ENCODE data around the gene MARF1.
"Not testable (repeated sequence)": the region's sequence is repeated elsewhere in the genome, so short reads cannot be mapped to it uniquely, and the experiment has no call there.

Gene MARF1

GRCh38 chr16:15570666-15571065, 72.3 kb downstream of the MARF1 start:
- not testable (repeated sequence) for DNase-seq (ENCODE audit: low spot score)
- WGBS, 2 donors (ENCODE audit: extremely low coverage in 2 of 2, insufficient read length in 2 of 2, insufficient replicate concordance in 1 of 2), result no CpG with 5 or more reads among the region's 4 CpGs

GRCh38 chr16:15567823-15568222, 75.1 kb downstream of the MARF1 start:
- Histone ChIP-seq H3K14ac (ENCODE audit: low read length) (no peak overlapping the region), H2BK5ac (ENCODE audit: low read length) (no peak overlapping the region), H2AK5ac (ENCODE audit: low read depth, low read length) (no peak overlapping the region), H3K23ac (ENCODE audit: low read depth, low read length, poor library complexity) (no peak overlapping the region), H2BK12ac (ENCODE audit: low read length) (no peak overlapping the region), H3K27ac (replicated peaks; ENCODE audit: low read length) (no peak overlapping the region), H3K4me3 (ENCODE audit: low read length in 2 of 2) (no peak overlapping the region), H3K4me1 (ENCODE audit: control insufficient read depth in 2 of 2, insufficient read depth in 1 of 2, low read depth in 1 of 2, low read length in 2 of 2) (peaks cover 0 to under 1% of the 10 kb centered on the region in 2 donors), H3K18ac (ENCODE audit: low read length) (no peak overlapping the region), H3K27me3 (ENCODE audit: control insufficient read depth in 3 of 3, insufficient read depth in 3 of 3, low read depth in 1 of 3, low read length in 3 of 3) (no peaks in the 10 kb centered on the region), H2AFZ (ENCODE audit: low read length) (no peak overlapping the region), H2BK120ac (ENCODE audit: low read depth, low read length) (no peak overlapping the region), H3K4ac (ENCODE audit: low read length) (no peak overlapping the region), H3K79me1 (ENCODE audit: low read depth, low read length) (no peaks in the 10 kb centered on the region), H4K91ac (ENCODE audit: low read depth, low read length, poor library complexity) (no peak overlapping the region), H3K4me2 (ENCODE audit: insufficient read depth, low read length, poor library complexity, severe bottlenecking) (no peak overlapping the region), H3K36me3 (replicated peaks in 1 of 2; ENCODE audit: control insufficient read depth in 2 of 2, insufficient read depth in 2 of 2, low read length in 2 of 2) (peaks cover 0 to 8% of the 10 kb centered on the region in 2 donors), H3K9ac (ENCODE audit: low read depth, low read length, poor library complexity) (no peak overlapping the region), H3K9me3 (replicated peaks in 1 of 2; ENCODE audit: control insufficient read depth in 2 of 2, insufficient read depth in 1 of 2, low read depth in 1 of 2, low read length in 2 of 2) (peaks cover 0 to 3% of the 10 kb centered on the region in 2 donors), H4K8ac (ENCODE audit: low read depth, low read length) (no peak overlapping the region), H2BK15ac (ENCODE audit: low read length) (no peak overlapping the region)
- DNase-seq (ENCODE audit: low spot score), result no peak
- WGBS, 2 donors (ENCODE audit: extremely low coverage in 2 of 2, insufficient read length in 2 of 2, insufficient replicate concordance in 1 of 2), result no CpG with 5 or more reads among the region's 5 CpGs

More at GRCh38 chr16:15570666-15571065, 72.3 kb downstream of the MARF1 start:
- H3K23ac ChIP-seq (ENCODE audit: low read depth, low read length, poor library complexity); H2BK15ac ChIP-seq (ENCODE audit: low read length); H3K9me3 ChIP-seq (replicated peaks in 1 of 2; ENCODE audit: control insufficient read depth in 2 of 2, insufficient read depth in 1 of 2, low read depth in 1 of 2, low read length in 2 of 2); H2AFZ ChIP-seq (ENCODE audit: low read length); H3K9ac ChIP-seq (ENCODE audit: low read depth, low read length, poor library complexity); H3K4me3 ChIP-seq (ENCODE audit: low read length in 2 of 2); H2BK120ac ChIP-seq (ENCODE audit: low read depth, low read length); H2AK5ac ChIP-seq (ENCODE audit: low read depth, low read length); H3K18ac ChIP-seq (ENCODE audit: low read length); H3K4me2 ChIP-seq (ENCODE audit: insufficient read depth, low read length, poor library complexity, severe bottlenecking); H3K4ac ChIP-seq (ENCODE audit: low read length); H3K36me3 ChIP-seq (replicated peaks in 1 of 2; ENCODE audit: control insufficient read depth in 2 of 2, insufficient read depth in 2 of 2, low read length in 2 of 2); H4K91ac ChIP-seq (ENCODE audit: low read depth, low read length, poor library complexity); H3K14ac ChIP-seq (ENCODE audit: low read length); H3K79me1 ChIP-seq (ENCODE audit: low read depth, low read length); H3K27ac ChIP-seq (replicated peaks; ENCODE audit: low read length); H2BK12ac ChIP-seq (ENCODE audit: low read length); H3K27me3 ChIP-seq (ENCODE audit: control insufficient read depth in 3 of 3, insufficient read depth in 3 of 3, low read depth in 1 of 3, low read length in 3 of 3); H3K4me1 ChIP-seq (ENCODE audit: control insufficient read depth in 2 of 2, insufficient read depth in 1 of 2, low read depth in 1 of 2, low read length in 2 of 2); H2BK5ac ChIP-seq (ENCODE audit: low read length); H4K8ac ChIP-seq (ENCODE audit: low read depth, low read length): not testable (repeated sequence)

- H3K36me3 ChIP-seq (replicated peaks in 1 of 2; ENCODE audit: control insufficient read depth in 2 of 2, insufficient read depth in 2 of 2, low read length in 2 of 2), result peaks cover 0 to 8% of the 10 kb centered on the region in 2 donors
- no peak overlapping the region for H3K18ac ChIP-seq (ENCODE audit: low read length)
- H3K9ac ChIP-seq (ENCODE audit: low read depth, low read length, poor library complexity), result no peak overlapping the region
- H3K27ac ChIP-seq (replicated peaks; ENCODE audit: low read length), result no peak overlapping the region
- no peak overlapping the region for H4K91ac ChIP-seq (ENCODE audit: low read depth, low read length, poor library complexity)
- no peak overlapping the region for H3K4ac ChIP-seq (ENCODE audit: low read length)
- no peak overlapping the region for H2BK120ac ChIP-seq (ENCODE audit: low read depth, low read length)
- no peak overlapping the region for H3K4me3 ChIP-seq (ENCODE audit: low read length in 2 of 2)
- H3K79me1 ChIP-seq (ENCODE audit: low read depth, low read length), result no peaks in the 10 kb centered on the region
- no peak overlapping the region for H2AFZ ChIP-seq (ENCODE audit: low read length)
- H3K9me3 ChIP-seq (replicated peaks in 1 of 2; ENCODE audit: control insufficient read depth in 2 of 2, insufficient read depth in 1 of 2, low read depth in 1 of 2, low read length in 2 of 2), result peaks cover 3% of the 10 kb centered on the region in 2 donors
- no peak overlapping the region for H3K14ac ChIP-seq (ENCODE audit: low read length)
- no peak overlapping the region for H2AK5ac ChIP-seq (ENCODE audit: low read depth, low read length)
- no peak overlapping the region for H3K4me2 ChIP-seq (ENCODE audit: insufficient read depth, low read length, poor library complexity, severe bottlenecking)
- H2BK15ac ChIP-seq (ENCODE audit: low read length), result no peak overlapping the region
- no peak for DNase-seq (ENCODE audit: low spot score)
- no peaks in the 10 kb centered on the region for H3K27me3 ChIP-seq (ENCODE audit: control insufficient read depth in 3 of 3, insufficient read depth in 3 of 3, low read depth in 1 of 3, low read length in 3 of 3)
- H2BK5ac ChIP-seq (ENCODE audit: low read length), result no peak overlapping the region
- WGBS, 2 donors (ENCODE audit: extremely low coverage in 2 of 2, insufficient read length in 2 of 2, insufficient replicate concordance in 1 of 2), result no CpG with 5 or more reads among the region's 2 CpGs
- H2BK12ac ChIP-seq (ENCODE audit: low read length), result no peak overlapping the region
- H3K23ac ChIP-seq (ENCODE audit: low read depth, low read length, poor library complexity), result no peak overlapping the region
- H3K4me1 ChIP-seq (ENCODE audit: control insufficient read depth in 2 of 2, insufficient read depth in 1 of 2, low read depth in 1 of 2, low read length in 2 of 2), result peaks cover 0 to 2% of the 10 kb centered on the region in 2 donors
- H4K8ac ChIP-seq (ENCODE audit: low read depth, low read length), result no peak overlapping the region
Observed at GRCh38 chr16:15566095-15566494, 76.9 kb downstream of the MARF1 start.

GRCh38 chr16:15564604-15565339, 78.2 kb downstream of the MARF1 start:
- H3K79me1 ChIP-seq (ENCODE audit: low read depth, low read length), result no peaks in the 10 kb centered on the region
- no peak overlapping the region for H3K27ac ChIP-seq (replicated peaks; ENCODE audit: low read length)
- no peak overlapping the region for H2BK12ac ChIP-seq (ENCODE audit: low read length)
- H2AK5ac ChIP-seq (ENCODE audit: low read depth, low read length), result no peak overlapping the region
- no peaks in the 10 kb centered on the region for H3K27me3 ChIP-seq (ENCODE audit: control insufficient read depth in 3 of 3, insufficient read depth in 3 of 3, low read depth in 1 of 3, low read length in 3 of 3)
- H3K18ac ChIP-seq (ENCODE audit: low read length), result no peak overlapping the region
- H3K14ac ChIP-seq (ENCODE audit: low read length), result no peak overlapping the region
- no peak overlapping the region for H2BK15ac ChIP-seq (ENCODE audit: low read length)
- H3K36me3 ChIP-seq (replicated peaks in 1 of 2; ENCODE audit: control insufficient read depth in 2 of 2, insufficient read depth in 2 of 2, low read length in 2 of 2), result peaks cover 0 to 8% of the 10 kb centered on the region in 2 donors
- no peak overlapping the region for H4K8ac ChIP-seq (ENCODE audit: low read depth, low read length)
- no peak overlapping the region for H4K91ac ChIP-seq (ENCODE audit: low read depth, low read length, poor library complexity)
- no peak overlapping the region for H2AFZ ChIP-seq (ENCODE audit: low read length)
- no peak overlapping the region for H2BK5ac ChIP-seq (ENCODE audit: low read length)
- H3K4ac ChIP-seq (ENCODE audit: low read length), result no peak overlapping the region
- peaks cover 0 to 2% of the 10 kb centered on the region in 2 donors for H3K4me1 ChIP-seq (ENCODE audit: control insufficient read depth in 2 of 2, insufficient read depth in 1 of 2, low read depth in 1 of 2, low read length in 2 of 2)
- peaks cover 3% of the 10 kb centered on the region in 2 donors for H3K9me3 ChIP-seq (replicated peaks in 1 of 2; ENCODE audit: control insufficient read depth in 2 of 2, insufficient read depth in 1 of 2, low read depth in 1 of 2, low read length in 2 of 2)
- H3K23ac ChIP-seq (ENCODE audit: low read depth, low read length, poor library complexity), result no peak overlapping the region
- H2BK120ac ChIP-seq (ENCODE audit: low read depth, low read length), result no peak overlapping the region
- no peak overlapping the region for H3K4me2 ChIP-seq (ENCODE audit: insufficient read depth, low read length, poor library complexity, severe bottlenecking)
- DNase-seq (ENCODE audit: low spot score), result no peak
- H3K9ac ChIP-seq (ENCODE audit: low read depth, low read length, poor library complexity), result no peak overlapping the region
- no CpG with 5 or more reads among the region's 7 CpGs for WGBS, 2 donors (ENCODE audit: extremely low coverage in 2 of 2, insufficient read length in 2 of 2, insufficient replicate concordance in 1 of 2)
- H3K4me3 ChIP-seq (ENCODE audit: low read length in 2 of 2), result no peak overlapping the region
